Measurements from ENCODE around the gene IQGAP2.

- no peak for TF ChIP-seq CTCF (IDR thresholded peaks at IDR 0.05; ENCODE audit: insufficient read depth, low read length, poor library complexity, severe bottlenecking)
- TF ChIP-seq EZH2phosphoT487 (conservative IDR thresholded peaks at IDR 0.05; ENCODE audit: low read length): no peak
Measured at GRCh38 chr5:76720988-76721569, 318.0 kb downstream of the IQGAP2 start.

Data from SU-DHL-6 (cell line).